Measurements from ENCODE around the gene EXOSC3.
"Not testable (repeated sequence)": the region's sequence is repeated elsewhere in the genome, so short reads cannot be mapped to it uniquely, and the experiment has no call there.

Gene EXOSC3

DNA sequence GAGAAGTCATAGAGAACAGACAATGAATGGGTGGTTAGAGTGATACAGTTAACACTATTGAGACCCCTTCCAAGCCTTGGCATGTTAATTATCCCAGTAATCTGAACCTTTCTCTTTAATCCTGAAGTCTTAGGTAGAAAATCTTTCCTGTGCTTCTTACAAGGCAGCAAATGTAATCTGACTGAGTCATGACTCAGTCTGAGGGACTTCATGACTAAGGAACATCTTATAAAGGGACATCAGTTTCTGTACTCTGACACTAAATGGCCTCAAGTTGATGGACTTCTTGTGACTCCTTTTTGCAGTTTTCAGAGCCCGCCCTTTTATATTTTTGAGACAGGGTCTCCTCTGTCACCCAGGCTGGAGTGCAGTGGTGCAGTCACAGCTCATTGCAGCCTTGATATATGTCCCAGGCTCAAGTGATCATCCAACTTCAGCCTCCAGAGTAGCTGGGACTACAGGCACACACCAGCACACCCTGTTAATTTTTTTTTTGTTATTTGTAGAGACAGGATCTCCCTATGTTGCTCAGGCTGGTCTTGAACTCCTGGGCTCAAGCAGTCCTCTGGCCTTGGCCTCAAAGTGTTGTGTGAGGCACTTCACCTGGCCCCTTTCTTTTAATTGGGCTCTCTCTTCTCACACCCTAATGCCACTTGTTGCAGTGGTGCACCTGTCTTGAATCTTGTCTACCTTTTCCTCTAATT is 9.5 kb downstream of the EXOSC3 start:
- no peak overlapping the region for H3K4me3 ChIP-seq (ENCODE audit: low read depth, low read length)
- TF ChIP-seq, protein P1, sequence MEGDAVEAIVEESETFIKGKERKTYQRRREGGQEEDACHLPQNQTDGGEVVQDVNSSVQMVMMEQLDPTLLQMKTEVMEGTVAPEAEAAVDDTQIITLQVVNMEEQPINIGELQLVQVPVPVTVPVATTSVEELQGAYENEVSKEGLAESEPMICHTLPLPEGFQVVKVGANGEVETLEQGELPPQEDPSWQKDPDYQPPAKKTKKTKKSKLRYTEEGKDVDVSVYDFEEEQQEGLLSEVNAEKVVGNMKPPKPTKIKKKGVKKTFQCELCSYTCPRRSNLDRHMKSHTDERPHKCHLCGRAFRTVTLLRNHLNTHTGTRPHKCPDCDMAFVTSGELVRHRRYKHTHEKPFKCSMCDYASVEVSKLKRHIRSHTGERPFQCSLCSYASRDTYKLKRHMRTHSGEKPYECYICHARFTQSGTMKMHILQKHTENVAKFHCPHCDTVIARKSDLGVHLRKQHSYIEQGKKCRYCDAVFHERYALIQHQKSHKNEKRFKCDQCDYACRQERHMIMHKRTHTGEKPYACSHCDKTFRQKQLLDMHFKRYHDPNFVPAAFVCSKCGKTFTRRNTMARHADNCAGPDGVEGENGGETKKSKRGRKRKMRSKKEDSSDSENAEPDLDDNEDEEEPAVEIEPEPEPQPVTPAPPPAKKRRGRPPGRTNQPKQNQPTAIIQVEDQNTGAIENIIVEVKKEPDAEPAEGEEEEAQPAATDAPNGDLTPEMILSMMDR (IDR thresholded peaks at IDR 0.05; ENCODE audit: control insufficient read depth, extremely low read depth, insufficient read depth), result no peak
- no peak for DNase-seq (ENCODE audit: low read depth)

DNA sequence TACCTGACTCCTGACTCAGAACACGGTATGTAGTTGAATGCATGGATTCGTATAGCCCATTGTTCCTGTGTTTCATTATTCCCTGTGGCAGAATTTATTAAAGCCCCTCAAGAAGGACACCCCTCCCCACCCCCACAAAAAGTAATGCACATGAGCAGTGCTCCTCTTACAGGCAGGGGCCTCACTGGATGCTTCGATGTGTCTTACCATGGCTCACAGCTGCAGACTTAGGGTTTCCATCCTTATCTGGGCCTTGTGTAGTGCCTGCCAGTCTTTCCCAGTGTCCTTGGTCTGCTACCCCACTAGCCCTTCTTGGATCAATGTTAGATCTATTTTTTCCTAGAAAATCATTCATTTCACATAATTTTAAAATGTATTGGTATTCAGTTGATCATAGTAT is 14.9 kb downstream of the EXOSC3 start:
- TF ChIP-seq, protein P1 (IDR thresholded peaks at IDR 0.05; ENCODE audit: control insufficient read depth, extremely low read depth, insufficient read depth), result no peak
- H3K4me3 ChIP-seq (ENCODE audit: low read depth, low read length), result no peak overlapping the region
- no peak for DNase-seq (ENCODE audit: low read depth)

DNA sequence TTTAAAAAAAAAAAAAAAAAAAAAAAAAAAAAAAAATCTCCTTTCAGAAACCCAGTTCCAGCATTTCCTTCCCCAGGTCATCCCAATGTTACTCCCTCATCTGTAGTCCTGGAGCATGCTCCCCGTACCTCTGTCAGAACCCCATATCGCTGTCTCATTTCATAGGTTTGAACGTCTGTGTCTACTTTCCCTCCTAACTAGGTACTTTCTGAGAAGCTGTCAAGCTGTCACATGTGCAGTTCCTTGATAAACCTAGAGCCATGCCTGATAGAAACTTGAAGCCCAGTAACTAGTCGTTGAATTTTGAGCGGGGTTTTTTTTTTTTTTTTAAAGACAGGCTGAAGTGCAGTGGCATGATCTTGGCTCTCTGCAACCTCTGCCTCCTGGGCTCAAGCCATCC is 15.6 kb downstream of the EXOSC3 start:
- no peak overlapping the region for H3K4me3 ChIP-seq (ENCODE audit: low read depth, low read length)
- TF ChIP-seq, protein P1 (IDR thresholded peaks at IDR 0.05; ENCODE audit: control insufficient read depth, extremely low read depth, insufficient read depth), result no peak
- DNase-seq (ENCODE audit: low read depth), result no peak

DNA sequence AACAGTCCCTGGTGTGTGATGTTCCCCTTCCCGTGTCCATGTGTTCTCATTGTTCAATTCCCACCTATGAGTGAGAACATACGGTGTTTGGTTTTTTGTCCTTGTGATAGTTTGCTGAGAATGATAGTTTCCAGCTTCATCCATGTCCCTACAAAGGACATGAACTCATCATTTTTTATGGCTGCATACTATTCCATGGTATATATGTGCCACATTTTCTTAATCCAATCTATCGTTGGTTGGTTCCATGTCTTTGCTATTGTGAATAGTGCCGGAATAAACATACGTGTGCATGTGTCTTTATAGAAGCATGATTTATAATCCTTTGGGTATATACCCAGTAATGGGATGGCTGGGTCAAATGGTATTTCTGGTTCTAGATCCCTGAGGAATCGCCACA is 19.6 kb downstream of the EXOSC3 start:
- DNase-seq (ENCODE audit: low read depth); H3K4me3 ChIP-seq (ENCODE audit: low read depth, low read length): not testable (repeated sequence)

DNA sequence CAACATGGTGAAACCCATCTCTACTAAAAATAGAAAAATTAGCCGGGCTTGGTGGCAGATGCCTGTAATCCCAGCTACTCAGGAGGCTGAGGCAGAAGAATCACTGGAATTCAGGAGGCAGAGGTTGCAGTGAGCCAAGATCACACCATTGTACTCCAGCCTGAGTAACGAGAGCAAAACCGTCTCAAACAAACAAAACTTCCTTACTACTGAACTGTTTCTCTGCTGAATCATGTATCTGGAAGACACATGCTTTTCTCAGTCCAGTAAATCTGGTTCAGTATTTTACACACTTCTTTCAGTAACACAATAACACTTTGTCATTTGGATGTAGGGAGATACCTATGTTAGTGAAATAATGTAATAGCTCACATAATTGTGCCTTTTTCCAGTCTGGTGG is 23.4 kb downstream of the EXOSC3 start:
- H3K4me3 ChIP-seq (ENCODE audit: low read depth, low read length), result no peak overlapping the region
- TF ChIP-seq, protein P1 (IDR thresholded peaks at IDR 0.05; ENCODE audit: control insufficient read depth, extremely low read depth, insufficient read depth), result no peak
- no peak for DNase-seq (ENCODE audit: low read depth)

DNA sequence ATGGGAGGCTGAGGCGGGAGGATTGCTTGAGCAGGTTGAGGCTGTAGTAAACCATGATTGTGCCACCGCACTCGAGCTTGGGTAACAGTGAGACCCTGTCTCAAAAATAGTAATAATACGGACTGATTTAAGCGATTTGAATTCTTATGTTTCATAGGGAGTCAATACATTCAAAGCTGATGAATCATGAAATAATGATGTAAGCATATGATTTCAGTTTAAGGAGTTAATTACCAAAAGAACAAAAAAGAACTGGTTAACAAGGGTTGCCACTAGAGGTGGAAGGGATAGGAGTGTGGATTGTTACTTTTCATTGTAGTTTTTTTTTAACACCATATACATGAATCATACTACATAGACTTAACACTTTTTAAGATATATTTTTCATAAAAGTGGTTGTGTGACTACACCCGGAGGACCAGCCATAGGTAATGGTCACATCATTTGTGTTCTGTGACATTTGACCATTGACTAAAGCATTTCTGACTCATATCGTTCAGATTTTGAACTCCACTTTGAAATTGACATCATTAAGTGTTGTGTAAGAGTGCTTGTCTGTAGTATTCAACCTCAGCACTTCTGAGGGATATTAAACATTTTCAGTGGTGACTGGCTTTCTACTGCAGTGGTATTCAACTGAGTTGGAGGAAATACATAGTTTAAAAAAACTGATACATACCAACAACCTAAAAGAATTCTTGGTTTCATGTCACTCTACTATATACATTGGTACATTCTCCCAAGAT is 24.3 kb downstream of the EXOSC3 start:
- TF ChIP-seq, protein P1 (IDR thresholded peaks at IDR 0.05; ENCODE audit: control insufficient read depth, extremely low read depth, insufficient read depth), result no peak
- no peak for DNase-seq (ENCODE audit: low read depth)
- H3K4me3 ChIP-seq (ENCODE audit: low read depth, low read length), result no peak overlapping the region

DNA sequence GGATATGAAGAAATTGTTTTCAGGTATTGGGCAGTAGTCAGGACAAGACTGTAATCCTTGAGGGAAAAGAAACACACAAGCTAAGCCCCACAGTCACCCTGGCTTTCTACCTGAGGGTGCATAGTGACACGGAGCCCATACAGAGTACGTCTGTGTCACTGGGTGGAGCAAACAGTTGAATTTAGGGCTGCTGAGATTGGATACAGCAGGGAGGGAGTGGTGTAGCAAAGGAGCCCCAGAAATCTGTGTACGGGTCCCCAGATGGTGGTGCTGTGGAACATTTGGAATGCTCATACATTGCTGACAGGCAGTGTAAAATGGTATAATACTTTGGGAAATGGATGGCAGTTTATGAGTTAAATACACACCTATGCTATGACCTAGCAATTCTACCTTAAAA is 26.1 kb downstream of the EXOSC3 start:
- no peak for DNase-seq (ENCODE audit: low read depth)
- H3K4me3 ChIP-seq (ENCODE audit: low read depth, low read length), result no peak overlapping the region
- TF ChIP-seq, protein P1 (IDR thresholded peaks at IDR 0.05; ENCODE audit: control insufficient read depth, extremely low read depth, insufficient read depth), result no peak

Measured in LNCaP clone FGC (cell line).